RWPE2 (cell line): ENCODE results near the gene PCDHB8.
A peak's percentile ranks its signal among the peaks of the same experiment; 100 is the strongest.
"Not testable (repeated sequence)": the region's sequence is repeated elsewhere in the genome, so short reads cannot be mapped to it uniquely, and the experiment has no call there.

Experiments
- ATAC-seq: fragments of 200-7000 bp; cut with Tn5 transposase; 3 replicates; pipeline ENCODE4 v1.9.1; 2021; ENCODE audit warnings: low read depth
- DNase-seq: peaks from one replicate; pipeline ENCODE4 v3.0.0-alpha.2; 2020; ENCODE audit warnings: low spot score
- H3K27ac ChIP-seq: fragments of 450-650 bp; 2 replicates; pipeline ENCODE4 v1.5.1; 2017; ENCODE audit warnings: mild to moderate bottlenecking; ENCODE audit not compliant: poor library complexity, severe bottlenecking
- H3K27me3 ChIP-seq: fragments of 250-450 bp; sonication (Bioruptor Pico); 2 replicates; pipeline ENCODE4 v1.5.1; 2021; ENCODE audit warnings: mild to moderate bottlenecking, moderate library complexity; ENCODE audit not compliant: insufficient read depth, poor library complexity, severe bottlenecking
- H3K36me3 ChIP-seq: fragments of 250-450 bp; sonication (Bioruptor Pico); 2 replicates; pipeline ENCODE4 v1.5.1; 2020; ENCODE audit warnings: low read depth, mild to moderate bottlenecking, moderate library complexity
- H3K4me1 ChIP-seq: fragments of 250-450 bp; sonication (Bioruptor Pico); 2 replicates; pipeline ENCODE4 v1.5.1; 2021; ENCODE audit warnings: mild to moderate bottlenecking, moderate library complexity; ENCODE audit not compliant: insufficient read depth, poor library complexity, severe bottlenecking
- H3K4me3 ChIP-seq: fragments of 250-450 bp; sonication (Bioruptor Pico); 2 replicates; pipeline ENCODE4 v1.5.1; 2021; ENCODE audit warnings: mild to moderate bottlenecking, moderate library complexity; ENCODE audit not compliant: severe bottlenecking
- H3K9me3 ChIP-seq: fragments of 250-450 bp; sonication (Bioruptor Pico); 2 replicates; pipeline ENCODE4 v1.5.1; 2021; ENCODE audit warnings: mild to moderate bottlenecking, moderate library complexity; ENCODE audit not compliant: severe bottlenecking
- TF ChIP-seq, protein P1 (sequence below): fragments of 450-650 bp; IDR thresholded peaks from one replicate; pipeline ENCODE4 v1.5.1; 2017; ENCODE audit warnings: mild to moderate bottlenecking, moderate library complexity; ENCODE audit not compliant: poor library complexity, severe bottlenecking

Gene PCDHB8

GRCh38 chr5:141213656-141214339 lies 36.2 kb downstream of the PCDHB8 start, which contains the start of gene PCDHB13:
TSS of gene PCDHB13 (plus strand) at chr5:141213919. CDS start at chr5:141214124, 205 bp downstream.
- peaks cover 40% of the 10 kb centered on the region for H3K27me3 ChIP-seq
- H3K9me3 ChIP-seq, H3K27ac ChIP-seq, H3K4me3 ChIP-seq, H3K4me1 ChIP-seq, ATAC-seq, H3K36me3 ChIP-seq, DNase-seq: not testable (repeated sequence)
- TF ChIP-seq, protein P1, sequence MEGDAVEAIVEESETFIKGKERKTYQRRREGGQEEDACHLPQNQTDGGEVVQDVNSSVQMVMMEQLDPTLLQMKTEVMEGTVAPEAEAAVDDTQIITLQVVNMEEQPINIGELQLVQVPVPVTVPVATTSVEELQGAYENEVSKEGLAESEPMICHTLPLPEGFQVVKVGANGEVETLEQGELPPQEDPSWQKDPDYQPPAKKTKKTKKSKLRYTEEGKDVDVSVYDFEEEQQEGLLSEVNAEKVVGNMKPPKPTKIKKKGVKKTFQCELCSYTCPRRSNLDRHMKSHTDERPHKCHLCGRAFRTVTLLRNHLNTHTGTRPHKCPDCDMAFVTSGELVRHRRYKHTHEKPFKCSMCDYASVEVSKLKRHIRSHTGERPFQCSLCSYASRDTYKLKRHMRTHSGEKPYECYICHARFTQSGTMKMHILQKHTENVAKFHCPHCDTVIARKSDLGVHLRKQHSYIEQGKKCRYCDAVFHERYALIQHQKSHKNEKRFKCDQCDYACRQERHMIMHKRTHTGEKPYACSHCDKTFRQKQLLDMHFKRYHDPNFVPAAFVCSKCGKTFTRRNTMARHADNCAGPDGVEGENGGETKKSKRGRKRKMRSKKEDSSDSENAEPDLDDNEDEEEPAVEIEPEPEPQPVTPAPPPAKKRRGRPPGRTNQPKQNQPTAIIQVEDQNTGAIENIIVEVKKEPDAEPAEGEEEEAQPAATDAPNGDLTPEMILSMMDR = peak; percentile 2

GRCh38 chr5:141214583-141214982 lies 37.0 kb downstream of the PCDHB8 start:
- H3K4me1 ChIP-seq, H3K9me3 ChIP-seq, ATAC-seq: not testable (repeated sequence)

DNA sequence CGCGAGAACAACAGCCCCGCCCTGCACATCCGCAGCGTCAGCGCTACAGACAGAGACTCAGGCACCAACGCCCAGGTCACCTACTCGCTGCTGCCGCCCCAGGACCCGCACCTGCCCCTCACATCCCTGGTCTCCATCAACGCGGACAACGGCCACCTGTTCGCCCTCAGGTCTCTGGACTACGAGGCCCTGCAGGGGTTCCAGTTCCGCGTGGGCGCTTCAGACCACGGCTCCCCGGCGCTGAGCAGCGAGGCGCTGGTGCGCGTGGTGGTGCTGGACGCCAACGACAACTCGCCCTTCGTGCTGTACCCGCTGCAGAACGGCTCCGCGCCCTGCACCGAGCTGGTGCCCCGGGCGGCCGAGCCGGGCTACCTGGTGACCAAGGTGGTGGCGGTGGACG lies 37.9 kb downstream of the PCDHB8 start:
- H3K27ac ChIP-seq, DNase-seq, H3K4me3 ChIP-seq, H3K4me1 ChIP-seq, ATAC-seq, H3K36me3 ChIP-seq, H3K9me3 ChIP-seq: not testable (repeated sequence)
- peaks cover 35% of the 10 kb centered on the region for H3K27me3 ChIP-seq

More at GRCh38 chr5:141214583-141214982, 37.0 kb downstream of the PCDHB8 start:
- not testable (repeated sequence) for H3K36me3 ChIP-seq, H3K4me3 ChIP-seq, H3K27ac ChIP-seq, DNase-seq
- peaks cover 37% of the 10 kb centered on the region for H3K27me3 ChIP-seq

- H3K4me1 ChIP-seq, DNase-seq: not testable (repeated sequence)
Observed at GRCh38 chr5:141216035-141216434, 38.4 kb downstream of the PCDHB8 start.

DNA sequence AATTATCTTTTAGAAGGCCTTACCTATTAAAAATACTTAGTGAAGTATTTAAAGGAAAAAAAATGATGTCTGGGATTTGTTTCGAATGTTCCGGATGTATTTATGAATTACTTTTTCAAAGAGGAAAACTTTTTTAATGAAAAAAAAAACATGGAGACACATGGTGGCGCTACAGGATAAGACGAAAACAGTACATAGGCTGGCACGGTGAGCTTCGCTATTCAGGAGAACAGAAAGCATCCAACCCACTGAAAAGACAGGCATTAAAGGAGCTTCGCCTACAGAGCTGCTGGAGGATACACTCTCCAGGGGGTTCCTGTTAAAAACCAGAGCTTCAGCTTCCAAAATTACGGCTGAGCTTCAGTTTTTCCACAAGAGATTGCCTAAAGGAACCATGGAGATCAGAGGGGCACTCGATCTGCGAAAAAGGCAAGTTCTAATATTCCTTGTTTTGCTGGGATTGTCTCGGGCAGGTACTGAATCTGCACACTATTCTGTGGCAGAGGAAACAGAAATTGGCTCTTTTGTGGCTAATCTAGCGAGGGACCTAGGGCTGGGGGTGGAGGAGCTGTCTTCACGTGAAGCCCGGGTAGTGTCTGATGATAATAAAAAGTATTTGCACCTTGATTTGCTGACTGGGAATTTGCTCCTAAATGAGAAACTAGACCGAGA lies 45.7 kb downstream of the PCDHB8 start, which contains the start of gene PCDHB14:
Gene PCDHB14, plus strand, starts transcription at position 232 of the 672 bp plus-strand sequence. Its CDS starts 163 bp downstream, at position 395.
- TF ChIP-seq, protein P1 = peak; percentile 70
- H3K27ac ChIP-seq = no peak within 1 kb of the TSS

More at GRCh38 chr5:141216035-141216434, 38.4 kb downstream of the PCDHB8 start:
- peaks cover 35% of the 10 kb centered on the region for H3K27me3 ChIP-seq
- H3K9me3 ChIP-seq, ATAC-seq, H3K27ac ChIP-seq, H3K36me3 ChIP-seq, H3K4me3 ChIP-seq: not testable (repeated sequence)

DNA sequence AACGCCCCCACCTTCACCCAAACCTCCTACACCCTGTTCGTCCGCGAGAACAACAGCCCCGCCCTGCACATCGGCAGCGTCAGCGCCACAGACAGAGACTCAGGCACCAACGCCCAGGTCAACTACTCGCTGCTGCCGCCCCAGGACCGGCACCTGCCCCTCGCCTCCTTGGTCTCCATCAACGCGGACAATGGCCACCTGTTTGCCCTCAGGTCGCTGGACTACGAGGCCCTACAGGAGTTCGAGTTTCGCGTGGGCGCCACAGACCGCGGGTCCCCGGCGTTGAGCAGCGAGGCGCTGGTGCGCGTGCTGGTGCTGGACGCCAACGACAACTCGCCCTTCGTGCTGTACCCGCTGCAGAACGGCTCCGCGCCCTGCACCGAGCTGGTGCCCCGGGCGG lies 47.3 kb downstream of the PCDHB8 start:
- not testable (repeated sequence) for ATAC-seq, DNase-seq, H3K4me1 ChIP-seq, H3K36me3 ChIP-seq, H3K9me3 ChIP-seq, H3K4me3 ChIP-seq, H3K27ac ChIP-seq
- H3K27me3 ChIP-seq = peaks cover 26% of the 10 kb centered on the region

More for the DNA sequence above, 45.7 kb downstream of the PCDHB8 start, which contains the start of gene PCDHB14:
- Histone ChIP-seq H3K9me3 (peaks cover 5% of the 10 kb centered on the region), H3K36me3 (no peaks in the 10 kb centered on the region), H3K4me1 (peaks cover 2% of the 10 kb centered on the region), H3K4me3 (peak within 1 kb of the TSS; percentile 18), H3K27me3 (peaks cover 26% of the 10 kb centered on the region)
- ATAC-seq = peak; percentile 84
- no peak for DNase-seq

GRCh38 chr5:141225421-141225820 lies 47.8 kb downstream of the PCDHB8 start:
- not testable (repeated sequence) for H3K27ac ChIP-seq, H3K4me3 ChIP-seq, H3K36me3 ChIP-seq, DNase-seq, H3K9me3 ChIP-seq, ATAC-seq, H3K4me1 ChIP-seq
- peaks cover 26% of the 10 kb centered on the region for H3K27me3 ChIP-seq
